H9 (cell line): ENCODE results near the gene MAN1A1. TPM values are rescaled to one million over a fixed set of nuclear protein-coding genes. Genes with fewer than 3 reads are reported as not detected.

Source experiments
- DNase-seq: peaks from one replicate; pipeline ENCODE4 v3.0.0-alpha.2; 2017
- H2AFZ ChIP-seq: one replicate; pipeline ENCODE4 v1.6.1; 2013; ENCODE audit warnings: mild to moderate bottlenecking, low read length, control low read depth, moderate library complexity
- H2AK5ac ChIP-seq: 2 replicates; pipeline ENCODE4 v1.6.1; 2013; ENCODE audit warnings: low read length, control low read depth, mixed read lengths; ENCODE audit not compliant: insufficient read length
- H2BK120ac ChIP-seq: one replicate; pipeline ENCODE4 v1.6.1; 2013; ENCODE audit warnings: low read depth, mild to moderate bottlenecking, low read length, control low read depth, inconsistent platforms; ENCODE audit not compliant: poor library complexity, severe bottlenecking
- H2BK12ac ChIP-seq: 2 replicates; pipeline ENCODE4 v1.6.1; 2013; ENCODE audit warnings: low read length, control low read depth, mixed read lengths, low read depth; ENCODE audit not compliant: insufficient read length
- H2BK15ac ChIP-seq: 2 replicates; pipeline ENCODE4 v1.6.1; 2013; ENCODE audit warnings: low read depth, low read length, control low read depth
- H2BK20ac ChIP-seq: one replicate; pipeline ENCODE4 v1.6.1; 2013; ENCODE audit warnings: low read depth, mild to moderate bottlenecking, low read length, control low read depth, inconsistent platforms; ENCODE audit not compliant: poor library complexity, severe bottlenecking
- H2BK5ac ChIP-seq: 2 replicates; pipeline ENCODE4 v1.6.1; 2013; ENCODE audit warnings: low read length, control low read depth, mixed read lengths; ENCODE audit not compliant: insufficient read length
- H3K14ac ChIP-seq: 2 replicates; pipeline ENCODE4 v1.6.1; 2013; ENCODE audit warnings: low read length, control low read depth; ENCODE audit not compliant: insufficient read depth
- H3K18ac ChIP-seq: 2 replicates; pipeline ENCODE4 v1.6.1; 2013; ENCODE audit warnings: low read depth, mild to moderate bottlenecking, mixed read lengths, low read length, control low read depth; ENCODE audit not compliant: insufficient read length
- H3K23ac ChIP-seq: 2 replicates; pipeline ENCODE4 v1.6.1; 2013; ENCODE audit warnings: low read length, control low read depth, mixed read lengths, low read depth; ENCODE audit not compliant: insufficient read length
- H3K23me2 ChIP-seq: 2 replicates; pipeline ENCODE4 v1.6.1; 2013; ENCODE audit warnings: low read depth, mild to moderate bottlenecking, mixed read lengths, low read length, control low read depth; ENCODE audit not compliant: insufficient read length, poor library complexity, severe bottlenecking
- H3K27ac ChIP-seq: 2 replicates; pipeline ENCODE4 v1.5.1; 2013; ENCODE audit warnings: low read length, control low read depth, mixed read lengths, low read depth; ENCODE audit not compliant: insufficient read length
- H3K27me3 ChIP-seq: 2 replicates; pipeline ENCODE4 v1.6.1; 2013; ENCODE audit warnings: low read length, control low read depth, inconsistent platforms; ENCODE audit not compliant: insufficient read depth
- H3K4ac ChIP-seq: 2 replicates; pipeline ENCODE4 v1.6.1; 2013; ENCODE audit warnings: low read depth, mild to moderate bottlenecking, control low read depth, inconsistent platforms, low read length, moderate library complexity
- H3K4me1 ChIP-seq: 2 replicates; pipeline ENCODE4 v1.6.1; 2013; ENCODE audit warnings: low read length, control low read depth, inconsistent platforms; ENCODE audit not compliant: insufficient read depth
- H3K4me2 ChIP-seq: 2 replicates; pipeline ENCODE4 v1.6.1; 2013; ENCODE audit warnings: low read length, control low read depth, mixed read lengths; ENCODE audit not compliant: insufficient read length, insufficient read depth
- H3K56ac ChIP-seq: 2 replicates; pipeline ENCODE4 v1.6.1; 2013; ENCODE audit warnings: low read depth, mild to moderate bottlenecking, mixed read lengths, low read length, control low read depth; ENCODE audit not compliant: insufficient read length
- H3K79me1 ChIP-seq: 2 replicates; pipeline ENCODE4 v1.6.1; 2013; ENCODE audit warnings: low read depth, mild to moderate bottlenecking, moderate library complexity, low read length, control low read depth, inconsistent platforms; ENCODE audit not compliant: insufficient read depth, poor library complexity, severe bottlenecking
- H3K79me2 ChIP-seq: 2 replicates; pipeline ENCODE4 v1.6.1; 2013; ENCODE audit warnings: low read length, control low read depth, inconsistent platforms; ENCODE audit not compliant: insufficient read depth
- H3K9ac ChIP-seq: 2 replicates; pipeline ENCODE4 v1.6.1; 2013; ENCODE audit warnings: low read length, control low read depth, mixed read lengths; ENCODE audit not compliant: insufficient read length; ENCODE audit errors: extremely low read depth
- H3K9me3 ChIP-seq: one replicate; pipeline ENCODE4 v1.6.1; 2013; ENCODE audit warnings: low read depth, low read length, inconsistent platforms; ENCODE audit not compliant: control insufficient read depth
- H3T11ph ChIP-seq: one replicate; pipeline ENCODE4 v1.6.1; 2013; ENCODE audit warnings: mild to moderate bottlenecking, low read length, control low read depth, inconsistent platforms
- H4K20me1 ChIP-seq: one replicate; pipeline ENCODE4 v1.6.1; 2013; ENCODE audit not compliant: control insufficient read depth, insufficient read length, insufficient read depth
- H4K5ac ChIP-seq: 2 replicates; pipeline ENCODE4 v1.6.1; 2013; ENCODE audit warnings: low read depth, mild to moderate bottlenecking, mixed read lengths, low read length, control low read depth; ENCODE audit not compliant: insufficient read length
- H4K8ac ChIP-seq: replicated peaks from 2 replicates; pipeline ENCODE4 v1.6.1; 2013; ENCODE audit warnings: low read length, control low read depth, mixed read lengths, low read depth; ENCODE audit not compliant: insufficient read length
- H4K91ac ChIP-seq: 2 replicates; pipeline ENCODE4 v1.6.1; 2013; ENCODE audit warnings: low read depth, mild to moderate bottlenecking, moderate library complexity, mixed read lengths, low read length, control low read depth; ENCODE audit not compliant: insufficient read length
- H3K27ac Mint-ChIP-seq, 3 experiments: 2 replicates in 2 of 3; 3 replicates in 1 of 3; pipeline ENCODE4 v1.8.0; 2020 to 2021; ENCODE audit warnings: mixed read lengths in 3 of 3, mild to moderate bottlenecking in 1 of 3, moderate library complexity in 1 of 3
- H3K27me3 Mint-ChIP-seq: 2 replicates; pipeline ENCODE4 v1.8.0; 2021; ENCODE audit warnings: low read depth, mild to moderate bottlenecking, moderate library complexity, mixed read lengths
- H3K36me3 Mint-ChIP-seq, 3 experiments: 2 replicates in 2 of 3; 3 replicates in 1 of 3; pipeline ENCODE4 v1.8.0; 2020 to 2021; ENCODE audit warnings: low read depth in 3 of 3, mixed read lengths in 3 of 3; ENCODE audit not compliant: insufficient read depth in 1 of 3
- H3K4me1 Mint-ChIP-seq, 2 experiments: 2 replicates each; pipeline ENCODE4 v1.8.0; 2020; ENCODE audit warnings: mixed read lengths in 2 of 2
- H3K4me3 Mint-ChIP-seq, 2 experiments: 2 replicates in 1 of 2; 3 replicates in 1 of 2; pipeline ENCODE4 v1.8.0; 2020 to 2021; ENCODE audit warnings: mild to moderate bottlenecking in 2 of 2, mixed read lengths in 2 of 2, moderate library complexity in 1 of 2
- H3K9me3 Mint-ChIP-seq, 2 experiments: 2 replicates in 1 of 2; 3 replicates in 1 of 2; pipeline ENCODE4 v1.8.0; 2020; ENCODE audit warnings: mild to moderate bottlenecking in 2 of 2, mixed read lengths in 2 of 2, moderate library complexity in 1 of 2
- CTCF ChIP-seq: fragments of 200-600 bp; sonication (generic); conservative IDR thresholded peaks from 3 replicates; pipeline ENCODE4 v1.8.0; 2021; ENCODE audit warnings: antibody characterized with exemption, mild to moderate bottlenecking
- WGBS: extraction: QIAGEN DNeasy Blood & Tissue Kit; methylation state at CpG from one replicate; pipeline ENCODE4 v1.1.7; 2013; ENCODE audit warnings: missing lambda C conversion rate, low lambda C conversion rate, mixed read lengths; ENCODE audit not compliant: insufficient read length; ENCODE audit errors: extremely low coverage; 5-methylcytosine and 5-hydroxymethylcytosine counted together
- total RNA-seq: library from RNA; stranded (reverse); gene quantifications from 2 replicates; pipeline ENCODE4 v1.2.1, GENCODE V29; 2021

Gene MAN1A1
- total RNA-seq, 1 experiment from 2014 or later: 1.6 TPM

GRCh38 chr6:119128252-119128912, 221.2 kb downstream of the MAN1A1 start:
- Histone ChIP-seq H3K4me2 (no peak overlapping the region), H3K9me3 (no peaks in the 10 kb centered on the region), H3K56ac (no peak overlapping the region), H3K27me3 (no peaks in the 10 kb centered on the region), H3K23ac (no peak overlapping the region), H3K79me1 (no peaks in the 10 kb centered on the region), H2BK120ac (no peak overlapping the region), H3K4me1 (no peaks in the 10 kb centered on the region; the same call in 1 of the 2 replicates), H2BK20ac (no peak overlapping the region), H4K5ac (no peak overlapping the region), H3T11ph (no peak overlapping the region), H3K18ac (no peak overlapping the region), H3K9ac (no peak overlapping the region), H3K79me2 (no peaks in the 10 kb centered on the region), H2AK5ac (no peak overlapping the region), H2BK15ac (no peak overlapping the region), H4K8ac (no peak overlapping the region), H2BK12ac (no peak overlapping the region), H2BK5ac (no peak overlapping the region), H2AFZ (no peak overlapping the region), H4K20me1 (no peaks in the 10 kb centered on the region), H3K27ac (no peak overlapping the region), H3K23me2 (no peaks in the 10 kb centered on the region), H4K91ac (no peak overlapping the region), H3K14ac (no peak overlapping the region), H3K4ac (no peak overlapping the region)
- no CpG with 5 or more reads among the region's 2 CpGs for WGBS
- H3K4me3 Mint-ChIP-seq: no peak overlapping the region
- TF ChIP-seq CTCF: no peak
- H3K27me3 Mint-ChIP-seq: no peaks in the 10 kb centered on the region
- H3K36me3 Mint-ChIP-seq: no peaks in the 10 kb centered on the region; a peak in 1 of 7 replicates
- H3K9me3 Mint-ChIP-seq: no peaks in the 10 kb centered on the region; a peak in 1 of 5 replicates
- no peak overlapping the region for H3K27ac Mint-ChIP-seq
- H3K4me1 Mint-ChIP-seq: peaks cover 24 to 32% of the 10 kb centered on the region in 2 experiments
- no peak for DNase-seq
